ENCODE data around the gene FAM151A.

FAM151A gene

DNA sequence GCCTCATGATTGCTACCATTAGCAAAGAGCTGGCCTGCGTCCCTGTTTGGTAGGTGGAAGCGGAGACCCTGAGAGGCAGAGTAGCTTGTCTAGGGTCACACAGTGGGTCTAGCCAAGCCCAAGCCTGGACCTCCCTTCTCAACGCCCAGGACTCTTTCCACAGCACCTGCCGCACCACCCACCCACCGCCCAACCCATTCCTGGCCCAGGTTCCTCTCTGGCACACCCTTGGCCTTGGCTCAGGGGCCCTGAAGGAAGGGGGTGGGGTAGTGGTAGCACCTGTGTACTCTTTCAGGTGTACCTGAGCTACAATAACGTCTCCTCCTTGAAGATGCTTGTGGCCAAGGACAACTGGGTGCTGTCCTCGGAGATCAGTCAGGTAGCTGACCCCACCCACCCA lies 19.3 kb downstream of the FAM151A start:
- DNase-seq (ENCODE audit: low spot score): no peak

DNA sequence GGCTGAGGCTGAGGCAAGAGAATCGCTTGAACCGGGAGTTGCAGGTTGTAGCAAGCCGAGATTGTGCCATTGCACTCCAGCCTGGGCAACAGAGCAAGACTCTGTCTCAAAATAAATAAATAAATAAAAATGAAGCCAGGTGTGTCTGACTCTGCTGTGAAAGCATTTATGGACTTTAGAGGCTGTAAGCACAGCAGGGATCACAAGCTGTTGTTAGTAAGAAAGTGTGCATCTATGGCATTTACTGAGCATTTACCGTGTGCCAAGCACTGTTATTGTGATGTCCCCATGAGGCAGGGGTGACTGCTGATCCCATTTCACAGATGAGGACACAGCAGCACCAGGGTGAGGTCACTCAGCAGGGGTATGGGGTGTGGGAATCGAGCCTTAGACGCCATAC lies 20.1 kb downstream of the FAM151A start:
- DNase-seq (ENCODE audit: low spot score): no peak

GRCh38 chr1:54602554-54602953 lies 20.8 kb downstream of the FAM151A start:
- DNase-seq (ENCODE audit: low spot score): no peak

GRCh38 chr1:54601730-54602129 lies 21.6 kb downstream of the FAM151A start:
- DNase-seq (ENCODE audit: low spot score): no peak

GRCh38 chr1:54600947-54601721 lies 22.2 kb downstream of the FAM151A start:
- no peak for DNase-seq (ENCODE audit: low spot score)

- DNase-seq (ENCODE audit: low spot score): no peak
Observed at GRCh38 chr1:54599211-54599823, 24.0 kb downstream of the FAM151A start.

- no peak for DNase-seq (ENCODE audit: low spot score)
Observed at GRCh38 chr1:54597455-54598030, 25.8 kb downstream of the FAM151A start.

DNA sequence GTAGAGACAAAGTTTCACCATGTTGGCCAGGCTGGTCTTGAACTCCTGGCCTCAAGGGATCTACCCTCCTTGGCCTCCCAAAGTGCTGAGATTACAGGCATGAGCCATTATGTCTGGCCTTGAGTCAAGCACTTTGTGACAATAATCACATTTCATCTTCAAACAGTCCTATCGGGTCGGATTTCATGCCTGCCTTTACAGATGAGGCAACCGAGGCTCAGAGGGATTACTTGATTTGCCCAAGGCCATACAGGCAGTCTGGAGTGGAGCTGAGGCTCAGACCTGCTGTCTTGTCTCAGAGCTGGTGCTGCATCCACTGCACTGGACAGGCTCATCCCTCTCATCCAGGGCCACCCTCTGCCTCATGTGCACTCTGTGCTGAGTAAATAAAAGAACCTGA lies 26.6 kb downstream of the FAM151A start:
- no peak for DNase-seq (ENCODE audit: low spot score)

GRCh38 chr1:54595956-54596498 lies 27.3 kb downstream of the FAM151A start:
- no peak for DNase-seq (ENCODE audit: low spot score)

DNA sequence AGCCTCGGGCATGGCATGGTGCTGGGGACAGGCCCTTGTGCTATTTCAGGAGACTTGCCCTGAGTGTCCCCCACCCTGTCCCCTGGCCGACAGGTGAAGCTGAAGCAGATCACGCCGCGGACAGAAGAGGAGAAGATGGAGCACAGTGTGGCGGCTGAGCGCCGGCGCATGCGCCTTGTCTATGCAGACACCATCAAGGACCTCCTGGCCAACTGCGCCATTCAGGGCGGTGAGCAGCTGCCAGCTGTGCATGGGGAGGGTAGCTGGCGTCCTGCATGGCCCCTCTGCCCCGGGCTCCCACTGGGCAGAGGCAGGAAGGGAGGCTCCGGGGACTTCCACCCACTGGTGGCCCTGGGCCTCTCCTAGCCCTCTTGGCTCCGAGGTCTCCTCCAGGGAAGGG lies 28.9 kb downstream of the FAM151A start:
- DNase-seq (ENCODE audit: low spot score): no peak

DNA sequence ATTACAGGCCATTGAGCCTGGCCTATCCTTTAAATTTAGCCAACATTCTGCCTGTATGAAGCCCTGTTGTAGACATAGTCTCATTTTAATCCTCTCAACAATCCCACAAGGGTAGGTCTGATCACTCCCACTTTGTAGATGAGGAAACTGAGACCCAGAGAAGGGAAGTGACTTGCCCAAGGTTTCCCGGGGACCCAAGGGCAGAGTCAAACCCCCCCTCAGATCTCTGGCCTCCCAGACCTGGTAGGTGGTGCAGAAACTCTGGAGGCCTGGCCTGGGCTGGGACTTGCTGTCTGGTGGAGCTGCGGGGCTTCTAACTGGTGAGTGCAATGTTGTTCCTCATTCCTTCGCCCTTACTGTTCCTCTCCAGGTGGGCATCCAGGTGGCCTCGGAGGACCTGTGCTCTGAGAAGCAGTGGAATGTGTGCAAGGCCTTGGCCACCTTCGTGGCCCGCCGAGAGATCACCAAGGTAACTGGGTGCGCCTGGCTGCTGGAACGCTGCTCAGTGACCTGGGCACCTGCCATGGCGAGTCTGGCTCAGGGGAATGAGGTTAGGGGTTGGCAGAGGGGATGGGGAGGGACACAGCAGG lies 29.7 kb downstream of the FAM151A start:
- DNase-seq (ENCODE audit: low spot score): no peak

GRCh38 chr1:54591127-54591756 lies 32.1 kb downstream of the FAM151A start:
- no peak for DNase-seq (ENCODE audit: low spot score)

DNA sequence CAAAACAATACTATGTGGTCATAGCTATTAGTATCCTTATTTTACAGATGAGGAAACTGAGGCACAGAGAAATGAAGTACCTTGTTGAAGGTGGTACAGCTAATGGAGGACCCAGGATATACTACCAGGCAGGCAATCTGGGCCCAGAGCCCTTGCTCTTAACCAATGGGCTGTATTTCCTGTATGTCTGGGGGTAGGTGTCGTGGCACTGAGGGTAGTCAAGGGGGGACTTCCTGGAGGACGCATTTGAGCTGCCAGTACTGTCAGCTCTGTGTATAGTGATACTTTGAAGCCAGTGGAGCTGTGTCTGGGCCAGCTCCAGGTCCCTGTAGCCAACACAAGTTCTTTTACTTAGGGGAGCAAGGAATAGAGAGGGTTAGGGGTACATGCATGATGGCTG lies 34.9 kb downstream of the FAM151A start:
- no peak for DNase-seq (ENCODE audit: low spot score)

- no peak for DNase-seq (ENCODE audit: low spot score)
Observed at GRCh38 chr1:54585181-54586066, 37.9 kb downstream of the FAM151A start.

DNA sequence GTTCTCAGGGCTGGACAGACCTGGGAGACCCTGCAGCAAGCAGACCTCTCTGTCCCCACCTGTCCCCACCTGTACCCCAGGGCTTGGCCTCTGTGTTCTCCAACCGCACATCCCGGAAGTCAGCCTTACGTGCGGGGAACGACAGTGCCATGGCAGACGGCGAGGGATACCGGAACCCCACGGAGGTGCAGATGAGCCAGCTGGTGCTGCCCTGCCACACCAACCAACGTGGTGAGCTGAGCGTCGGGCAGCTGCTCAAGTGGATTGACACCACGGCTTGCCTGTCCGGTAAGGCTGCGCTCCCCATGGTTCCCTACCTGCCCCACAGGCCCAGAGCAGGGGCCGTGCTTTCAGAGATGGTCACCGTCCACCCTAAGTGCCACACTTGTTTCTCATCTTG lies 38.8 kb downstream of the FAM151A start:
- DNase-seq (ENCODE audit: low spot score): no peak

DNA sequence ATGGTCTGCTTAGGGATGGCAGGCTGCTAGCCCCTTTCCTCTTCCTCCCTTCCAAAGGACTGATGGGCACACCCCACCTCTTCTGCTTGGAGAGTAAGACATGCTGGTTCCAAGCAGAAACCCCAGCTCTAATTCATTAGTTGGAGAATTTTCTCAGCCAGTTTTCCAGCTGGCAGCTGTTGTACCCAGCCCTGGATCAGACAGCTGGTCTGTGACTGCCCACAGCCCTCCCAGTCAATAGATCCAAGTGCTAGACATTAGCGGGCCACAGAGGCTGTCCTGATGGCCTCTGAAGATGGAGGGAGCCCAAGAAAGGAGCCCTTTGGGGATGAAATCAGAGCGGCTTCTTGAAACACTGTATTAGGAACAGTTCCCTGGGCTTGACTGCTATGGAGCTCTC lies 39.5 kb downstream of the FAM151A start:
- peak; percentile 49 for DNase-seq (ENCODE audit: low spot score)

- no peak for DNase-seq (ENCODE audit: low spot score)
Observed at GRCh38 chr1:54583307-54583686, 40.0 kb downstream of the FAM151A start.

- DNase-seq (ENCODE audit: low spot score): no peak
Observed at GRCh38 chr1:54582566-54583306, 40.6 kb downstream of the FAM151A start.

DNA sequence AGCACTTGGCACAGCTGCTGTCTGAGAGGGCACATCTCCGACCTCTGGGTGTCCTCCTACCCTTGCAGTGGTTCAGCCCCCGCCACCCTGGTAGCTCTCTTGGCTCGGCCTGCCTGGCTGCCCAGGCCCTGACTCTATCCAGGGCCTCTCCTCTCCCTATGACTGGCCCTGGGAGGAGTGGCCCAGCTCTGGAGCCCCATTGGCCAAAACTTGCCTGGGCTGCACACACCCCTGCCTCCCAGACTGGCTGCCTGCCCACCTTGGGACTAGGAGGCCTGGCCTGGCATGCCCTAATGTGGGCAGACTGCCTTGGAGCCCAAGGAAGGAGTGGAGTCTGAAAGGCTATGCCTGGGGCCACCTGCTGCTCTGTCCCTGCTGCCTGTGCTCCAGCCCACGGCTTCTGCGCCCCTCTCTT lies 41.7 kb downstream of the FAM151A start:
- peak; percentile 87 for DNase-seq (ENCODE audit: low spot score)

DNA sequence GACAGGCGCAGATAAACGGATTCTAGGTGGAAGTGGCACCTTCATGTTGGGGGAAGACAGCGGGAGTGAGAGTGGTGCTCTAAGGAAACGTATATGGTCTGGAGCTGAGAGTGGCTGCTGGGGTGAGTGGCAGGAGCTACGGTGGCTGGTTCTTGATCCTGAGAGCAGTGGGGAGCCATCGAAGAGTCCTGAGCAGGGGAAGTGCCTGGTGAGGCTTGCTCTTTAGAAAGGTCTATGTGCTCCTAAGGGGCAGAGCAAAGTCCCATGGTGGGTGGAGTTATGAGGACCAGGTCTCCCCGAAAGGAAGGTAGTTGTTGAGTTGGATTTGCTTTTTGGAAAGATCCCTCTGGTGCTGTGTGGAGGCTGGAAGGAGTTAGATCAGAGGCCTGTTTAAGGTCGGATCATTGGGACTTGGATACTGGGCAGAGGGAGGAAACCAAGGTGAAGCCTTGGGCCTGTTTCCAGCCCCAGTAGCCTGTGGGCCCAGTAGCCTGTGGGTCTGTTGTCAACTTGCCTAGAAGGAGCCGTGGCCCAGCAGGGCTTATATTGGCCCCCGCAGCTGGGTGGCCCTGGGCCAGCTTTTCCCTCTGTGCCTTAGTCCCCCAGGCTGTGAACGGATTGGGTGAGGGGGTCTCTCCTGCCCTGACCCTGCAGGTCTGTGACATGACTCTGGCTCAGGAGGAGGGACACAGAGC lies 42.3 kb downstream of the FAM151A start:
- no peak for DNase-seq (ENCODE audit: low spot score)
